Measurements from ENCODE around the gene ZNF746. TPM values are rescaled to one million over a fixed set of nuclear protein-coding genes. Genes with fewer than 3 reads are reported as not detected.

ZNF746 gene
- polyA plus RNA-seq, 1 donor (not counting 4 experiments of a cell fraction or from before 2014, with no cell fraction given): 7.0 TPM

GRCh38 chr7:149442924-149443323 lies 54.7 kb downstream of the ZNF746 start:
- Histone ChIP-seq H3K9me3 (ENCODE audit: control insufficient read depth, low read depth, low read length) (no peaks in the 10 kb centered on the region), H3K27me3 (ENCODE audit: control insufficient read depth, extremely low read depth, insufficient read depth, low read length) (no peaks in the 10 kb centered on the region), H3K79me2 (ENCODE audit: control insufficient read depth, insufficient read depth, low read length) (peaks cover 3% of the 10 kb centered on the region), H3K4me1 (ENCODE audit: control insufficient read depth, extremely low read depth, insufficient read depth, low read length) (no peaks in the 10 kb centered on the region), H3K36me3 (ENCODE audit: control insufficient read depth in 2 of 2, extremely low read depth in 1 of 2, insufficient read depth in 2 of 2, low read length in 2 of 2) (peaks cover 7 to 24% of the 10 kb centered on the region in 2 experiments), H3K4me3 (ENCODE audit: control insufficient read depth in 2 of 3, extremely low read depth in 1 of 3, insufficient read depth in 2 of 3, low read depth in 1 of 3, low read length in 3 of 3) (no peak overlapping the region), H3K9me1 (ENCODE audit: control insufficient read depth, extremely low read depth, insufficient read depth, low read length) (peaks cover 3% of the 10 kb centered on the region), H4K20me1 (ENCODE audit: control insufficient read depth, extremely low read depth, insufficient read depth, low read length) (no peaks in the 10 kb centered on the region), H3K9ac (ENCODE audit: control insufficient read depth, extremely low read depth, insufficient read depth, low read length) (no peak overlapping the region), H3K4me2 (ENCODE audit: control insufficient read depth, extremely low read depth, insufficient read depth, low read depth, low read length) (no peak overlapping the region), H3K27ac (ENCODE audit: control insufficient read depth, insufficient read depth, low read length) (no peak overlapping the region), H2AFZ (ENCODE audit: control insufficient read depth, low read length) (no peak overlapping the region)
- dilution Hi-C loops (cut with MboI; ENCODE audit: extremely low pct_ligation_motif_present, low sequenced_read_pairs): no loop called here
- FAIRE-seq: no peak
- no peak for DNase-seq (ENCODE audit: low read depth, low spot score)
- TF ChIP-seq, protein P1, sequence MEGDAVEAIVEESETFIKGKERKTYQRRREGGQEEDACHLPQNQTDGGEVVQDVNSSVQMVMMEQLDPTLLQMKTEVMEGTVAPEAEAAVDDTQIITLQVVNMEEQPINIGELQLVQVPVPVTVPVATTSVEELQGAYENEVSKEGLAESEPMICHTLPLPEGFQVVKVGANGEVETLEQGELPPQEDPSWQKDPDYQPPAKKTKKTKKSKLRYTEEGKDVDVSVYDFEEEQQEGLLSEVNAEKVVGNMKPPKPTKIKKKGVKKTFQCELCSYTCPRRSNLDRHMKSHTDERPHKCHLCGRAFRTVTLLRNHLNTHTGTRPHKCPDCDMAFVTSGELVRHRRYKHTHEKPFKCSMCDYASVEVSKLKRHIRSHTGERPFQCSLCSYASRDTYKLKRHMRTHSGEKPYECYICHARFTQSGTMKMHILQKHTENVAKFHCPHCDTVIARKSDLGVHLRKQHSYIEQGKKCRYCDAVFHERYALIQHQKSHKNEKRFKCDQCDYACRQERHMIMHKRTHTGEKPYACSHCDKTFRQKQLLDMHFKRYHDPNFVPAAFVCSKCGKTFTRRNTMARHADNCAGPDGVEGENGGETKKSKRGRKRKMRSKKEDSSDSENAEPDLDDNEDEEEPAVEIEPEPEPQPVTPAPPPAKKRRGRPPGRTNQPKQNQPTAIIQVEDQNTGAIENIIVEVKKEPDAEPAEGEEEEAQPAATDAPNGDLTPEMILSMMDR (optimal IDR thresholded peaks at IDR 0.05 in 1 of 3, IDR thresholded peaks at IDR 0.05 in 1 of 3, conservative IDR thresholded peaks at IDR 0.05 in 1 of 3; ENCODE audit: extremely low read depth in 1 of 3, insufficient read depth in 2 of 3, low read length in 3 of 3): no peak
- TF ChIP-seq EZH2 (IDR thresholded peaks at IDR 0.05; ENCODE audit: low read length): no peak

GRCh38 chr7:149440222-149440621 lies 57.4 kb downstream of the ZNF746 start:
- Histone ChIP-seq H3K4me2 (ENCODE audit: control insufficient read depth, extremely low read depth, insufficient read depth, low read depth, low read length) (no peak overlapping the region), H3K79me2 (ENCODE audit: control insufficient read depth, insufficient read depth, low read length) (peaks cover 3% of the 10 kb centered on the region), H4K20me1 (ENCODE audit: control insufficient read depth, extremely low read depth, insufficient read depth, low read length) (no peaks in the 10 kb centered on the region), H3K9me1 (ENCODE audit: control insufficient read depth, extremely low read depth, insufficient read depth, low read length) (no peaks in the 10 kb centered on the region), H3K4me3 (ENCODE audit: control insufficient read depth in 2 of 3, extremely low read depth in 1 of 3, insufficient read depth in 2 of 3, low read depth in 1 of 3, low read length in 3 of 3) (no peak overlapping the region), H2AFZ (ENCODE audit: control insufficient read depth, low read length) (no peak overlapping the region), H3K4me1 (ENCODE audit: control insufficient read depth, extremely low read depth, insufficient read depth, low read length) (no peaks in the 10 kb centered on the region), H3K27me3 (ENCODE audit: control insufficient read depth, extremely low read depth, insufficient read depth, low read length) (no peaks in the 10 kb centered on the region), H3K36me3 (ENCODE audit: control insufficient read depth in 2 of 2, extremely low read depth in 1 of 2, insufficient read depth in 2 of 2, low read length in 2 of 2) (peaks cover 8 to 19% of the 10 kb centered on the region in 2 experiments), H3K9me3 (ENCODE audit: control insufficient read depth, low read depth, low read length) (no peaks in the 10 kb centered on the region), H3K27ac (ENCODE audit: control insufficient read depth, insufficient read depth, low read length) (no peak overlapping the region), H3K9ac (ENCODE audit: control insufficient read depth, extremely low read depth, insufficient read depth, low read length) (no peak overlapping the region)
- TF ChIP-seq, protein P1 (optimal IDR thresholded peaks at IDR 0.05 in 1 of 3, IDR thresholded peaks at IDR 0.05 in 1 of 3, conservative IDR thresholded peaks at IDR 0.05 in 1 of 3; ENCODE audit: extremely low read depth in 1 of 3, insufficient read depth in 2 of 3, low read length in 3 of 3): no peak
- FAIRE-seq: no peak
- dilution Hi-C loops (cut with MboI; ENCODE audit: extremely low pct_ligation_motif_present, low sequenced_read_pairs): no loop called here
- no peak for DNase-seq (ENCODE audit: low read depth, low spot score)

Measured in keratinocyte (primary cell).